ENCODE measurements around the gene CAPSL.
"Not testable (repeated sequence)": the region's sequence is repeated elsewhere in the genome, so short reads cannot be mapped to it uniquely, and the experiment has no call there.

Gene CAPSL

GRCh38 chr5:35870605-35871004 lies 67.8 kb downstream of the CAPSL start:
- DNase-seq: no peak

DNA sequence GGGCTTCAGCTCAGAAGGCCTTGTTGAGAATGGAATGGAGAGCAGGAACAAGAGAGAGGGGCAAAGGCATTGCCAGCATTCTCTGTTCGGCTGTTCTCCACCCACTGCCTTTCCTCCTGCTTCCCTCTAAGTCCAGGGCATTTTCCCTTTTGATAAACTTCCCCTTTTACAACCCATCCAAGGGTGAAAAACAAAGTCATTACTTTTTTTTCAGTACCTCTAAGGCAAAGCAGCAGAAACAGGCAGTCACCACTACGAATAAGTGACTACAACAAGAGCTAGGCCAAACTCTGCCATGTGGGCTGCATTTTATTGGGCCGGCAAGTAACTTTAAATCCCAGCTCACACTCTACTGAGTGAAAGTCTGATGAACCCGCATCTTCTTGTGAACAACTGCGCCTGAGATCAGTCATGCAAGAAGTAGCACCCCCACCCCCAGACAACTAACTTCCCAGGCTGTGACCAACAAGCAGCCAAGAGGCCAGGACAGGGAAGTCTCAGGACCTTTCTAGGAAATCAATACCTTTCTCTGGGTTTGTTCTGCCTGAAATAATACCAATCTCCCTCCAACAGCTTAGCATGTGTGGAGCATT lies 68.6 kb downstream of the CAPSL start:
- DNase-seq: no peak

GRCh38 chr5:35867998-35868397 lies 70.4 kb downstream of the CAPSL start:
- DNase-seq: no peak

DNA sequence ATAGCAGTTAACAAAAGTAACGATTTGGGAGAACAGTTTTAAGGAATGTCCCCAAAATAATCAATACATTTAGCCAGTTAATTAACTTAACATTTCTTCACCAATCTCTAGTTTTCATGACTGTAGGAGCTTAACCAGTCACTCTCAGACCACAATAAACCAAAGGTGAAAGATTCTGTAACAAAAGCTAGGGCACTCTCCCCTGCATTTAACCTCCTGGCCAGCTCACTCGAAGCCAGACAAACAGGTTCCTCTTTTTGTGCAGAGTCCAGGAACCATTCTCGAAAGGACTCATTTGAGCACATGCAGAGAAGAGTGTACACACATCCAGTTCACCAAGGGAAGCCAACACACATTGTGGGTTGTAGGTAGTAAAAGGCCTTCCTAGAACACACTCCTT lies 75.3 kb downstream of the CAPSL start:
- DNase-seq: no peak

DNA sequence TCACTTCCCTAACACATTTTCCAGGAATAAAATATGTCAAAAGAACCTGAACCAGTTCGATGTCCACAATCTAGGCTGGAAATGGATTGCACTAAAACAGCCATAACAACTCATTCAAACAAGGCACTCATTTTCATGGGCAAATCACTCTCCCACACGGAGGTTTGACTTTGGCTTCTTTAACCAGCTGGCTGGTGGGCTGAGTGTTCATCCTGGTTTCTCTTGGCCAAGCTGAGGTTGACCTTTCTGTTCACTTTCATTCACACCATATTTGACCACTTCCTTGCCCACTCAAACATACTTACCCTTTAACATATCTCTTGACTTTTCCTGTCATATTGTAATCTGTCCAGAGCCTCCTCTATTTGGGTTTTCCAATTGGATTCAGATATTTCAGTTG lies 76.3 kb downstream of the CAPSL start:
- DNase-seq: no peak

DNA sequence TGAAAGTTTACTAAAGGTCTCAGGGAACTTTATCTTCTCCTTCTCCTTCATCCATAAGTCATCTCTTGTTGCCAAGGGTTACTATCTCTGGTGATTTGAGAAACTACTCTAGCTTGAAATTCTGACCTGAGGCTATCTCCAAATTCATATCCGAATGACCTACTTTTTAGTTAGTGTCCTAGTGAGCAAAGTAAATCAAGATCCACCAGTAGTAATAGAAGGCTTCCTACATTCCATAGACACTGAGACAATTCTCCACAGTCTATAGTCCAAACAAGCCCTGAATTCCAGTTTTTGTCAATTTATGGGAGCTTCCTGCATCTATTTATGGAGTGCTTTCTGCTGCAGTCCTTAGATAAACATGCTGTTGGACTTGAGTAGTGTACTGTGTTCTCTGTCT lies 76.7 kb downstream of the CAPSL start:
- no peak for DNase-seq

DNA sequence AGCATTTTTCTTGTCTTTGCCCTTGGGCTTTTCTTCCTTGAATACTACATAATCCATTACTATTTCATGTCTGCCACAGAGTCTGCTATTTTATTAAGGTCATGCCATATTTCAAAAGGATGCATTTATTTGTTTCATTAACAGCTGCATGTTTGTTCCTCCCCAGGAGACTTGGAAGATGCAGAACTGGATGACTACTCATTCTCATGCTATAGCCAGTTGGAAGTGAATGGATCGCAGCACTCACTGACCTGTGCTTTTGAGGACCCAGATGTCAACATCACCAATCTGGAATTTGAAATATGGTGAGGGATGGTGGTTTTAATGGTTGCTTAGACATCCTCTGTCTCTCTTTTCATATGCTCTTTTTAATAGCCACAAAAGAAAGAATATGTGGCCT lies 77.7 kb downstream of the CAPSL start:
- no peak for DNase-seq

- no peak for DNase-seq
These were observed 79.2 kb downstream of the CAPSL start for GRCh38 chr5:35859101-35859661.

- no peak for DNase-seq
These were observed 80.7 kb downstream of the CAPSL start for GRCh38 chr5:35857606-35858205.

DNA sequence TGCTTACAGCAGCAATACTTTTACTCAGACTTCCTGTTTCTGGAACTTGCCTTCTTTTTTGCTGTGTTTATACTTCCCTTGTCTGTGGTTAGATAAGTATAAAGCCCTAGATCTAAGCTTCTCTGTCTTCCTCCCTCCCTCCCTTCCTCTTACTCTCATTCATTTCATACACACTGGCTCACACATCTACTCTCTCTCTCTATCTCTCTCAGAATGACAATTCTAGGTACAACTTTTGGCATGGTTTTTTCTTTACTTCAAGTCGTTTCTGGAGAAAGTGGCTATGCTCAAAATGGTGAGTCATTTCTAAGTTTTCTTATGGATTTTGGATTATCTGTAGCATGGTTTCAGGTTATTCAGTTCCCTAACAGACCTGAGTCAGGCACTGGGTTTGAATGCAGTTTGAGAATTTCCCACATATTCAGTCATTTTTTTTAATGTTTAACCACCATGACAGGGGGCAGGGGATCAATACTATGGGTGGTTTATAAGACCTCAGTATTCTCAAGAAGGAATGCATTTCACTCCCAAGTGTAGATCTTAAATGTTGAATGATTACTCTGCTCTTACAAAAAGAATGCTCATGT lies 81.6 kb downstream of the CAPSL start, which contains the start of gene IL7R:
IL7R (plus strand) TSS at position 127 of the 587 bp plus-strand sequence; CDS start at position 214, 87 bp downstream.
- DNase-seq: no peak

DNA sequence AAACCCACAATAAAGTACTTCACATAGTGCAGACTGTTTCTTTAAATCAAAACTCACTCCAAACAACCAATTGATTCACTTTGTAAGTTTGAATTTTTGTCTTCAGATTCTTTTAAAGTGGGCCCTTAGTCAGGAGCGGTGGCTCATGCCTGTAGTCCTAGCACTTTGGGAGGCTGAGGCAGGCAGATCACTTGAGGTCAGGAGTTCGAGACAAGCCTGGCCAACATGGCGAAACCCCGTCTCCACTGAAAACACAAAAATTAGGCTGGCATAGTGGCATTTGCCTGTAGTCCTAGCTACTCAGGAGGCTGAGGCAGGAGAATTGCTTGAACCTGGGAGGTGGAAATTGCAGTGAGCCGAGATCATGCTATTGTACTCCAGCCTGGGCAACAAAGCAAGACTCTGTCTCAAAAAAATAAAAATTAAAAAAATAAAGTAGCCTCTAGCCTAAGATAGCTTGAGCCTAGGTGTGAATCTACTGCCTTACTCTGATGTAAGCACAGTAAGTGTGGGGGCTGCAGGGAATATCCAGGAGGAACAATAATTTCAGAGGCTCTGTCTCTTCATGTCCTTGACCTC lies 82.1 kb downstream of the CAPSL start:
- not testable (repeated sequence) for DNase-seq

- no peak for DNase-seq
These were observed 83.2 kb downstream of the CAPSL start for GRCh38 chr5:35855187-35855586.

Data from stimulated activated CD4-positive, alpha-beta T cell treated with anti-CD3 and anti-CD28 coated beads, Interleukin-2, amount 100 ng/mL, for 24 hours (primary cell).